Measurements from ENCODE around the gene HMCN1.

The HMCN1 gene

DNA sequence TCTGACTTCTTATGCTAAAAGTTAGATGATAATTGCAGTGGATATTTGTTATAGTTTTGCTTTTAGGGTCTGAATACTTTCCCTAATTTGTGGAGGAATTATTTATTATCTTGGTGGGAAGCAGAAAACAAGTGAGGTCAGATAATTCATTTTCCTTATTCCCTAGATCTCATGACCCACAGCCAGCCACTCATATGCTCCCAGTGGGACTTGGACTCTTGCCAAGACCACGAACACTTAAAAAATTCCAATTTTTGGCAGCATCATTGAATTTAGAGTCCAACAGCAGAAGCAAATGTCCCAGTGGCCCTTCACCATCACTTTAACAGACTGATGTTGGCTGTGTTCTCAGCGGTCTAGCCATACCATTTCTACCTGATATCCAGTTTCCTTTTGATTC, 204.2 kb downstream of the HMCN1 start:
- TF ChIP-seq POLR2A (IDR thresholded peaks at IDR 0.05; ENCODE audit: low read length), result no peak
- TF ChIP-seq GATA1 (IDR thresholded peaks at IDR 0.05; ENCODE audit: low read depth, low read length), result no peak
- DNase-seq, result no peak

DNA sequence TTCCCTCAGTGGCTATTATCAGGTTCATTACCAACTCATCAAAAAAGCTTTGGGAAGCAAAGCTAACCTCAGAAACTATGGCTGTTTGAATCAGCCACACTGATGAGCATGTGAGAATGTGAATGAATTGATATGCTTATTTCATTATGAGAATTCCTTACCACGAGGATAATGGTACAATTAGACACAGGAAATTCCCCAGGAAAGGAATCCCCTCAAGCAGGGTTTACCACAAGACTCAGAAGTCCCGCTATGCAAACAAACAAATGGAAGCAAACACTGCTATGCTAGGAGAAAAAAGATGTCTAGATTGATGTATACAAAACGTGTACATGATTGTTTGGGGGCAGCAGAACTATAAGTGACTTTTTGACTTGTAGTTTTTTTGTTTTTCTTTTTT, 205.0 kb downstream of the HMCN1 start:
- TF ChIP-seq GATA1 (IDR thresholded peaks at IDR 0.05; ENCODE audit: low read depth, low read length), result no peak
- no peak for TF ChIP-seq POLR2A (IDR thresholded peaks at IDR 0.05; ENCODE audit: low read length)
- DNase-seq, result no peak

DNA sequence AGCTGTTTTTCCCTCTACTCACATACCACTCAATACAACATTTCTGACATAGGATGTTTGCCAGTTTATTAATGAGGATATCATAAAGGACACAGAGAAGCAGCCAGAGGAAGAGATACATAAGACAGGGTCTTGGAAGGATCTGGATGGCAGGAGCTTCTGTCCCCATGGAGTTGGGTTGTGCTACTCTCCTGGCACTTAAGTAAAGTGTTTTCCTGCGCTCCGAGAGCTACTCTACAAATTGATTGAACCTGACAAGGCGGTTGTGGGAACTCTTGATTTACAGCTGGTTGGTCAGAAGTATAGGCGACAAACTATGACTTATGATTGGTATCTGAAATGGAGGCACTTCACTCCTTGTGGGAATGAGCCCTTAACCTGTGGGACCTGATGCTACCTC, 208.8 kb downstream of the HMCN1 start:
- DNase-seq, result no peak
- no peak for TF ChIP-seq GATA1 (IDR thresholded peaks at IDR 0.05; ENCODE audit: low read depth, low read length)
- TF ChIP-seq POLR2A (IDR thresholded peaks at IDR 0.05; ENCODE audit: low read length), result no peak

DNA sequence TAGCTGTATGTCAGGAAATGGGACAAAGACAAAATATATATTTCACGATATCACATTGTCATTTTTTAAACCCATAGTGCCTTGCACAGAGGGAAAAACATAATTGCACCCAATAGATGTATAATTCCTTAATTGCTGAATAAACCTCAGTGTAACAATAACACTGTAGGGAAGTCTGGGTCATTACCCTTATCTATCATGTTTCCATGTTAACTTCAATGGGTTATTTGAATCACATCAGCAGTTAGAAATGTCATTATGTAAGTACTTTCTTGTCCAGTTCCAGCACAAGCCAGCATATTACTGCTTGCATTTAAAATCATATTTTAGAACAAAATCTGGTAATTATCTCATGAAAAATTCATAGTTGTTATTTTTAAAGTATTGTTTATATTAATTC, 222.7 kb downstream of the HMCN1 start:
- DNase-seq, result no peak
- TF ChIP-seq GATA1 (IDR thresholded peaks at IDR 0.05; ENCODE audit: low read depth, low read length) (no peak), POLR2A (IDR thresholded peaks at IDR 0.05; ENCODE audit: low read length) (no peak)

DNA sequence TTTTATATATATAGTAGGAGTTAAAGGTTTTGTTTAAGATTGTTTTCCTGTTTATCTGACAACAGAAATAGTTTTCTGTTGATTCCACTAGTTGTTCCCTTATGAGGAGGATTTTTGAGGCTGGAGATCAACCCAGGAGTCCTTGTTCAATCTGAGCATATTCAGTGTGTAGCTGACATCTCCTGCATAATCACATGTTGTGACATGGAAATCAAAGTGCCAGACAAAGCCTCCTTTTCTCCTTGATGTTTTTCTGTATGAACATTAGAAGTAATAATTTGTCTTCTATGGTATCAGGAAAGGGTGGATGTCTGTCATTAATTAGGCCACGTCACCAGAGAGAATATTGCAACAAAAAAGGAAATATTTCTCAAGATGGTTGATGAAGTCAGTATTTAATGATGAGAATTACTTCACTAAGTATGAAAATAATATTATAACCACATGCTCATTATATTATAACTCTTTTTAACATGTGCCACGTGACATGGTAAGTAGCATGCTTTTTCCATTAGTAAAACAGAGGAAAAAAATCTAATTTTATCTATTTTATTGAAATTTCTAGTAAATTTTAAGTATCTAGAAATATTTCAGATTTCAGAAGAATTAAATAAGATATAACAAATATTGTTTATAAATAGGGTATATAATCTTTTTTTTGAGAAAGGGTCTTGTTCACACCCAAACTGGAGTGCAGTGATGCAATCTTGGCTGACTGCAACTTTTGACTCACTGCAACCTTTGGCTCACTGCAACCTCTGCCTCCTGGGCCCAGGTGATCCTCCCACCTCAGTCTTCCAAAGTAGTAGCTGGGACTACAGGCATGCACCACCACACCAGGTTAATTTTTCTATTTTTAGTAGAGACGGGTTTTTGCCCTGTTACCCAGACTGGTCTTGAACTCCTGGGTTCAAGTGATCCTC, 223.5 kb downstream of the HMCN1 start:
- DNase-seq, result no peak
- no peak for TF ChIP-seq GATA1 (IDR thresholded peaks at IDR 0.05; ENCODE audit: low read depth, low read length)
- TF ChIP-seq POLR2A (IDR thresholded peaks at IDR 0.05; ENCODE audit: low read length), result no peak

DNA sequence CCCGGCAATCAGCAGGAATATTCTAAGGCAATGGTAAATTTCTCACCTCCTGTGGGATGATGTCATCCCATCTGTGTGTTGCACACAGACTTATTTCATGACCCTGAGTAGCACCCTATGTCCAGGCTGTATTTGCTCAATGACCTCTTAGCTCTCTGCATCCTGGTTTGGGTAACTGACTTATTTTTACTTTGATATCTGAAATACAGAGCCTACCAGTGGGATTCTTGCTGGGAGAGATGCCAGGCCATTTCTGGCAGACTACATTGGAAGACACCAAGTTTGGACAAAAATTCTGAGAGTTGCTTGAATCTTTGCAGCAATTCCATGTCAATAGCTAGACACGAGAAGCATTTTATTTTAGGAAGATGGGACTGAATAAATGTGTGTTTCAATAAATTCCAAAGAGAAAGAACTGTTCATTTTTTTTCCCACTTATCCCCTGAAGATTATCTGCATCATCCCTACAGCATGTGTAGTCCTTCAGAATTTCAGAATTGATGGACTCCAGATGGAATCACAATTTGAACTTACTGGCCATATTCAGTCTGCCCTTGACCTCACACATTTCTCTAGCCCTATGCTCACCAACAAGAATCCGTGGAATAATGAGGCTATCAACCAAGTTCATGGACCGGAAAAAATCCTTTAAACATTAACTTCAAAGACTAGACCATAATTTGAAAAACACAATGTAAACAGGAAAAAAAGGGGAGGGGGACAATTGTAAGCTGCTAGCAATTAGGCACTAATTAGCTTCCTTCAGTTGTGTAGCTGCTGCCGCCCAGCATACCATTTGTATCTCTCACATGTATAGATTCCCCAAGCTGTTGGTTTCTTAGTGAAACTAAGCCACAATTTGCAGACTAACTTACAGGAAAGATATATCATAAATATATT, 226.5 kb downstream of the HMCN1 start:
- no peak for TF ChIP-seq GATA1 (IDR thresholded peaks at IDR 0.05; ENCODE audit: low read depth, low read length)
- no peak for DNase-seq

DNA sequence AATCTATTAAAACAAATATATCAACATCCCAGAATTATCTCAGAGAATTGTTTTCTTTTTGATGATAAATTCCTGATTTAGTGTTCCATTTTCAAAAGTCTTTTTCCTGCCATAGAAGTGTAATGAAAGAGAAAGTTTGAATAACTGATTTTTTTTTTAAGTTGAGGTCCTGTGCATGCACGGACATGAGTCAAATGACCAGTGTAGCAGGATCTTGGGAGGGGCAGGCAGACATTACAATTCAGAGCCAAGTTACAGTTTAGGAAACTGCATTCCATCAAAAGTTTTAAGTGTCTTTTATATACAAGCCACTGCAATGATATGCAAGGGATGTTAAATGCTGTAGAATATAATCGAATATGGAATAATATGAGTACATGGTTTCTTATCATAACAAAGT, 227.5 kb downstream of the HMCN1 start:
- no peak for TF ChIP-seq POLR2A (IDR thresholded peaks at IDR 0.05; ENCODE audit: low read length)

DNA sequence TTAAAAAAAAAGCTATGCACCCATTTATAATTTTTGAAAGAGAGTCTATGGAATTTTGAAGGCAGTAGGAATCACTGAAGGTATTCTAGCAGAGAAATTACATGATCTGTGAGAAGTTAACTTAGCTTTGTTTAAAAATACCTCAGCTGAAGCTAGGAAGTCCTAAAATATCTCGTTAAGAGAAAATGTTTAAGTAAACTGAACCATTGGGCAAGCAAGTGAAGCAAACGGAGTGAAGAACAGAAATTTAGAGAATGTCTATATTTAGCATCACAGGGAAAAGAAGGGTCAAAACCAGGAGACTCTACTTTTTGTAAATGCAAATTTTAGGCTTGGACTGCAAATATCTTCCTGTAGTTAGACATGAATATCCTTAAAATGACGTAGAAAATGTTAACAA, 230.8 kb downstream of the HMCN1 start:
- DNase-seq, result no peak

More for the DNA sequence above, 227.5 kb downstream of the HMCN1 start:
- DNase-seq, result no peak

DNA sequence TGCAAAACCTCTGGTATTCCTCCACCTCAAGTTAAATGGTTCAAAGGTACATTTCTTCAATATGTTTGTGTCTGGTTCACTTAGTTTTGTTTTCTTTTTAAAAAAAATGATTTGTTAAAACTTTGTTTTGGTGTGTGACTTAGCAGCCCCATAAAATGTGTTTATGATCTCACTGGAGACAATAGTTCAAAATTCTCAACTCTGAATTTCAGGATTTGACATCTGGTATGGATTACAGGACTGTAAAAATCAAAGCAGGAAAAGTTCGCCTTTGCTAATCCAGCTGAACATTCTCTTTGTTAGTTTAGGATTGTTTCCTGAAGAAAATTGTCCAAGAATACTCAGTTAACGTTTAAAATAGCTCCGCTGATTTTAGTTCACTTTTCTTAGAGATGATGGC, 231.7 kb downstream of the HMCN1 start:
- no peak for DNase-seq
- TF ChIP-seq POLR2A (IDR thresholded peaks at IDR 0.05; ENCODE audit: low read length) (no peak), GATA1 (IDR thresholded peaks at IDR 0.05; ENCODE audit: low read depth, low read length) (no peak)

More for the DNA sequence above, 230.8 kb downstream of the HMCN1 start:
- TF ChIP-seq POLR2A (IDR thresholded peaks at IDR 0.05; ENCODE audit: low read length) (no peak), GATA1 (IDR thresholded peaks at IDR 0.05; ENCODE audit: low read depth, low read length) (no peak)

DNA sequence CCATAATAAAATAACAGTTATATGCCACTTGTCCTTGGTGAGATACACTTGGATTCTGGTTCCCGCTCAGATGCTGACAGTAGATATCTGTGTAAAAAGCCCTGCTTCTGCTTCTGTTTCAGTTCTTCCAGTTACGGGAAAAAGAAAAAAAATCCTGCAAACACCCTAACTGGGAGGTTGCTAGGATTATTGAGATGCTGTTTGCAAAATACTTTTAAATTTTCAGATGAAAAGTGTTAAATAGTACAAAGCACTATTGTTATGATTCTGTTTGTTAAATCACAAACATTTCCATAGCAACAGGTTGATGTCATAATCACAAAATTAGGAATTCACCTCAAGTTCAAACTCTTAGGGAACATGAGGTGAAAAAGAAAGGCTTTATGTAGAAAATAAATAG, 232.3 kb downstream of the HMCN1 start:
- TF ChIP-seq GATA1 (IDR thresholded peaks at IDR 0.05; ENCODE audit: low read depth, low read length), result no peak
- TF ChIP-seq POLR2A (IDR thresholded peaks at IDR 0.05; ENCODE audit: low read length), result no peak
- no peak for DNase-seq

DNA sequence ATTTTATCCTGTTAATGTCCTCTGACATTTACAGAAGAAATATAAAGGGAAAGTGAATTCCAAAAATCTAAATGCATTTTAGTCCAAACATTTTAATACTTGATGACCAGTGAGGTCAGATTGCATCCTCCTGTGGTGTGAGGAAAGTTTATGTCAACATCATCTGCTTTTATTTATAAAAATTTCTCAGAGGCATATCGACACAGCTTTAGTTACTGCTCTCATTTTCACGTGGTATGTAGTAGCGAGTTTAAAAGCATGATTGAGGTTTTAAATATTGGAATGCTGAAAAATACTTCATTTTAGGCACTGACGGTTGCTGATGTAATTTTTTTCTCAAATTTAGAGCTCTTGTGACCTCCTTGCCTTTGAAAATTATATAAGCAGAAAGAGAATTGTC, 234.8 kb downstream of the HMCN1 start:
- no peak for TF ChIP-seq GATA1 (IDR thresholded peaks at IDR 0.05; ENCODE audit: low read depth, low read length)
- no peak for TF ChIP-seq POLR2A (IDR thresholded peaks at IDR 0.05; ENCODE audit: low read length)
- no peak for DNase-seq

DNA sequence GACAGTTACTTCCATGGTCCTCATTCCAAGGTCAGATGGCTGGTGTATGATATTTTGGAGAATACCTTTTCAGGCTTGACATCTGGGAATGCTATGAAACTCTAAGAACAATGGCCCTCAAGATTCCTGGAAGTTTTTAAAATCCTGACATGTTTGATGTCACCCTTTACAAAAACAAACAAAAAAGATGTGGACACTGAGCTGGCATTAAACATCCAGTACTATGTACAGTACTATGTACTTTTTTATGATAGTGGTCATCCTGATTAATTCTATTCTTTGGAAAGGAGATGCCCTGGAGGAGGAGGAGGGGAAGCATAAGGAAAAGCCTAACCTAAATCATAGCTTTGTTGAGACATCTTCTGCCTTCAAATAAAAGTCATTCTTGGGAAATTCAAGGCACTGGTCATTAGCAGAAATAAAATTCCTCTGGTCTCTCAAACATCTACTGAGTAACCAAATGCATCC, 235.4 kb downstream of the HMCN1 start:
- no peak for TF ChIP-seq GATA1 (IDR thresholded peaks at IDR 0.05; ENCODE audit: low read depth, low read length)
- no peak for TF ChIP-seq POLR2A (IDR thresholded peaks at IDR 0.05; ENCODE audit: low read length)

DNA sequence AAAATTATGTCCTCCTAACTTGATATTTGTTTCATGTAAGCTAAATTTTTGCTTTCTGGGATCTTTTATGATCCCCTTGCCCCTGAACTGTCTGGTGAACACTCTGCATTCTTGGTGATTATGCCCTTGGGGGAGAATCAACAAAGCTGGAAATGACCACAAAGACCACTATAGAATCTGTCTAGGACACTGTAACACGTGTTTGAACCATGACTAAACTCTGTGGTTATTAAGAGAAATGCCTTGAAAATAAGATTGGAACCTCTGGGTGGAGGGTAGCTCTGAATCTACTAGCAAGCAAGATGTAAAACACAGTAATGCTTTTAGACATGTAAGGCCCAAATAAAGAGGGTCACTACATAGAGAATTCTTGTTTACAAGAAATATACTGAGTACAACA, 237.5 kb downstream of the HMCN1 start:
- TF ChIP-seq POLR2A (IDR thresholded peaks at IDR 0.05; ENCODE audit: low read length) (no peak), GATA1 (IDR thresholded peaks at IDR 0.05; ENCODE audit: low read depth, low read length) (no peak)
- no peak for DNase-seq

More for the DNA sequence above, 235.4 kb downstream of the HMCN1 start:
- no peak for DNase-seq

DNA sequence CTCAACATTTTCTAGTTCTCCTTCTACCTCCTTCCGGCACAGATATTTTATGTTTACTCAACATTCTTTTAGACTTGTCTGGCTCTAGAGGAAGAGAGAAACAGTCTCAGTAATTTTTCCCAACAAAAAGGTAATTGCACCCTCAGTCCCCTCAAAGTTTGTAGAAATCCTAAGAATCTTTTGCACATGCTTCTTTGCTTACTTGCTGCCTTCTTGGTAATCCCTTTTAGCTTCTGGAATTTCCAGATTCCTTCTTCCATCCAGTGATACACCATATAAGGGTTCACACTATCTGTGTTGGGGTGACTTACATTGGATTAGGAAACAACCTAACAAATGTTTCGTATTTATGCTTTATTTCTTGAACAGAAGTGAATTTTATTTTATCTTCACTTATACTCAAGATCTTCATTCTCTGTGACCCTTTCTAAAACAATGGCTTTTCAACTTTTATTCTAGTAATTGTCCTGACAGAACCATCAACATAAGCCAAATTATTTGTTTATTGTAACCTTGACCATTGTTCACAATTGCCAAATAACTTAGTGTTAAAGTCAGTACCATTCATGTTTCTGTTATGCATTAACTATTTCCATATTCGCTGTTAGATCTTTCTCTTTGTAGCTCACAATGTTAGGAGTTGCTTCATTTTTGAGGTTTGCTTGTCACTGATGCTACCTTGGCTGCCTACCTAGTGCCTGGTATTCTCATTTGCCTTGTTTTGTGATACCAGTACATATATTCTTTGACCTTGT, 238.1 kb downstream of the HMCN1 start:
- DNase-seq, result no peak

More for the DNA sequence above, 238.1 kb downstream of the HMCN1 start:
- TF ChIP-seq GATA1 (IDR thresholded peaks at IDR 0.05; ENCODE audit: low read depth, low read length), result no peak
- no peak for TF ChIP-seq POLR2A (IDR thresholded peaks at IDR 0.05; ENCODE audit: low read length)
